ENCODE results near the gene FRMD5. TPM values are rescaled to one million over a fixed set of nuclear protein-coding genes. Genes with fewer than 3 reads are reported as not detected.

FRMD5 gene
- total and polyA plus RNA-seq, 7 donors = under 0.01 to 0.01 TPM; not detected in 5

DNA sequence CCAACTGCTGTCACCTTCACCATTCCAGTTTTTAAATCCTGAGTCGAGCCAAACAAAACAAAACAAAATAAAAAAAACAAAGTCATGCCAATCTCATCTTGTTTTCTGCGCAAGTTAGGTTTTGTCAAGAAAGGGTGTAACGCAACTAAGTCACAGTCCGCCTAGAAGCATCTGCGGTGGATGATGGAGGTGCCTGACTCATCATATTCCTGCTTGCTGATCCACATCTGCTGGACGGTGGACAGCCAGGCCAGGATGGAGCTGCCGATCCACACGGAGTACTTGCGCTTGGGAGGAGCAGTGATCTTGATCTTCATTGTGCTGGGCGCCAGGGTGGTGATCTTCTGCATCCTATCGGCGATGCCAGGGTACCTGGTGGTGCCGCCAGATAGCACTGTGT is 206.2 kb downstream of the FRMD5 start:
- no peak for DNase-seq
- TF ChIP-seq, protein P1, sequence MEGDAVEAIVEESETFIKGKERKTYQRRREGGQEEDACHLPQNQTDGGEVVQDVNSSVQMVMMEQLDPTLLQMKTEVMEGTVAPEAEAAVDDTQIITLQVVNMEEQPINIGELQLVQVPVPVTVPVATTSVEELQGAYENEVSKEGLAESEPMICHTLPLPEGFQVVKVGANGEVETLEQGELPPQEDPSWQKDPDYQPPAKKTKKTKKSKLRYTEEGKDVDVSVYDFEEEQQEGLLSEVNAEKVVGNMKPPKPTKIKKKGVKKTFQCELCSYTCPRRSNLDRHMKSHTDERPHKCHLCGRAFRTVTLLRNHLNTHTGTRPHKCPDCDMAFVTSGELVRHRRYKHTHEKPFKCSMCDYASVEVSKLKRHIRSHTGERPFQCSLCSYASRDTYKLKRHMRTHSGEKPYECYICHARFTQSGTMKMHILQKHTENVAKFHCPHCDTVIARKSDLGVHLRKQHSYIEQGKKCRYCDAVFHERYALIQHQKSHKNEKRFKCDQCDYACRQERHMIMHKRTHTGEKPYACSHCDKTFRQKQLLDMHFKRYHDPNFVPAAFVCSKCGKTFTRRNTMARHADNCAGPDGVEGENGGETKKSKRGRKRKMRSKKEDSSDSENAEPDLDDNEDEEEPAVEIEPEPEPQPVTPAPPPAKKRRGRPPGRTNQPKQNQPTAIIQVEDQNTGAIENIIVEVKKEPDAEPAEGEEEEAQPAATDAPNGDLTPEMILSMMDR (IDR thresholded peaks at IDR 0.05) = no peak
- intact Hi-C loops (cut with DNase I) = no loop called here

DNA sequence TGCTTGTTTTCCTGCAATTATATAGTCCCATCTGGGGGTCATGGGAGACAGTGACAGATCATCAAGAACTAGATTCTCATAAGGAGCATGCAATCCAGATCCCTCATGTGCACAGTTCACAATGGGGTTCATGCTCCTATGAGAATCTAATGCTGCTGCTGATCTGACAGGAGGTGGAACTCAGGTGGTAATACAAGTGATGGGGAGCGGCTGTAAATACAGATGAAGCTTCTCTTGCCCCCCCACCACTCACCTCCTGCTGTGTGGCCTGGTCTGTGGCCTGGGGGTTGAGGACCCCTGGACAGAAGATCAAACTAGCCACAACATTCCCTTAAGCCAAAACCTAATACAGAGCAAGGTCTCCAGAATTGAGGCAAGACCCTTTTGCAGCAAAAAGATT is 207.1 kb downstream of the FRMD5 start:
- H3K9me3 ChIP-seq = no peaks in the 10 kb centered on the region
- DNase-seq (no peak), ATAC-seq (no peak)
- no peaks in the 10 kb centered on the region for H3K4me1 ChIP-seq
- H3K27me3 ChIP-seq (ENCODE audit: insufficient read depth in 3 of 3, low read length in 2 of 3) = no peaks in the 10 kb centered on the region
- no peak overlapping the region for H3K27ac ChIP-seq
- TF ChIP-seq, protein P1 (IDR thresholded peaks at IDR 0.05) = no peak
- 91 to 100% (median 100%) methylated on average over 1 of the region's 1 CpG for WGBS, 3 donors
- intact Hi-C loops (cut with DNase I) = no loop called here
- no peaks in the 10 kb centered on the region for H3K36me3 ChIP-seq (ENCODE audit: insufficient read depth in 1 of 2, low read depth in 1 of 2)
- no peak overlapping the region for H3K4me3 ChIP-seq

More for the DNA sequence above, 206.2 kb downstream of the FRMD5 start:
- ATAC-seq = no peak
- Histone ChIP-seq H3K9me3 (no peaks in the 10 kb centered on the region), H3K4me1 (no peaks in the 10 kb centered on the region), H3K4me3 (no peak overlapping the region), H3K27ac (no peak overlapping the region), H3K36me3 (ENCODE audit: insufficient read depth in 1 of 2, low read depth in 1 of 2) (no peaks in the 10 kb centered on the region), H3K27me3 (ENCODE audit: insufficient read depth in 3 of 3, low read length in 2 of 3) (no peaks in the 10 kb centered on the region)
- WGBS, 3 donors = 94 to 95% (median 95%) methylated on average over 13 of the region's 13 CpGs

DNA sequence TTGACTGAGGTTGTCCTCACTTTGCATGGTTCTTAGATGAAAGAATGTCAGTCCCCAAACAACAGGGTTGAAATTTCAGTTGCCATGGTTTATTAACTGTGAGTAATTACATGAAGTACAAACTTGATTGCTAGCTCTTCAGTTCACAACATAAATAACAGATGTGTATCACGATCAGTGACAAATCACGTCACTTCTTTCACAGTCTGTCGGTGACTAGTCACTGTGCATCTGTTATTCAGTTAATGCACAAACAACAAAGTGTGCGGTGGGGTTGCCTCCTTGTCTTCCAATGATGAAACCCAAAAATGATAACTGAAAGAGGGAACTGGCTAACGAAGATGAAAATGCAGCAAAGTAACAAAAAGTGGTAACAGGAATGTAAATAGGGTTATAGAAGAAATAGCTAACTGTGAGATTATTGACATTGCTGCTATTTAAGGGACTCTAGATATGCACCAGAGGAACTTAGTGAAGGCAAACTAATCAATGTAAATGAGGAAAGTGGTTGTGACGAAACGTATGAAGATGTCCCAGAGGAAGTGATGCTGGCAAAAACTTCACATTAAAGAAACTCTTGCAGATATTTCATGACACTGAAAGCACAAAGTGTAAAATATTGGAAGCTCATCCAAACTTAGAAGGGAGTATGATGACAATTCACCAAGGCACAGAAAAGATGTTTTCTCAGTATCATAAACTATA is 208.9 kb downstream of the FRMD5 start:
- TF ChIP-seq, protein P1 (IDR thresholded peaks at IDR 0.05) = no peak

DNA sequence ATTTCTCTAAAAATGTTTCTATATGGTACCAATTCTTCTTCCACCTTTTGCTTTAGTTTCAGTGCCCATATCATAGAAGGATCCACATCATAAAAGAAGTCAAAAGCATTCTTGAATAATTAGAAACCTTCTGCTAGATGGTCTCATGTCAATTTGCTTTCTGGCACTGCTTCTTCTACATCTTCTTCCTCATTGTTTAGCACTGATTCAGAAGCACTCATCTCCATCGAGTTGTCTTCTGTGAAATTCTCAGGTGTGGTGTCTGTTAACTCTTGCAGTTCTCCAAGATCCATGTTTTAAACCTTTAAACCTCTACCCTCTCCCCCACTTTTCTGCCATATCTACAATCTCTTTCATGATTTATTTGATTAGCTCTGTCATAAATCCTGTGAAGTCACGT is 213.5 kb downstream of the FRMD5 start:
- no peak for ATAC-seq
- H3K36me3 ChIP-seq (ENCODE audit: insufficient read depth in 1 of 2, low read depth in 1 of 2) = no peaks in the 10 kb centered on the region
- TF ChIP-seq, protein P1 (IDR thresholded peaks at IDR 0.05) = no peak

More for the DNA sequence above, 208.9 kb downstream of the FRMD5 start:
- intact Hi-C loops (cut with DNase I) = no loop called here
- no peaks in the 10 kb centered on the region for H3K27me3 ChIP-seq (ENCODE audit: insufficient read depth in 3 of 3, low read length in 2 of 3)
- DNase-seq (no peak), ATAC-seq (no peak)
- no peaks in the 10 kb centered on the region for H3K4me1 ChIP-seq
- no peaks in the 10 kb centered on the region for H3K36me3 ChIP-seq (ENCODE audit: insufficient read depth in 1 of 2, low read depth in 1 of 2)
- no peaks in the 10 kb centered on the region for H3K9me3 ChIP-seq
- H3K4me3 ChIP-seq = no peak overlapping the region
- 39 to 50% (median 40%) methylated on average over 7 of the region's 7 CpGs for WGBS, 3 donors
- H3K27ac ChIP-seq = no peak overlapping the region

More for the DNA sequence above, 213.5 kb downstream of the FRMD5 start:
- Histone ChIP-seq H3K9me3 (no peaks in the 10 kb centered on the region), H3K4me1 (no peaks in the 10 kb centered on the region), H3K27ac (no peak overlapping the region), H3K4me3 (no peak overlapping the region), H3K27me3 (ENCODE audit: insufficient read depth in 3 of 3, low read length in 2 of 3) (no peaks in the 10 kb centered on the region)
- intact Hi-C loops (cut with DNase I) = no loop called here
- DNase-seq = no peak
- WGBS, 3 donors = 45 to 56% (median 51%) methylated on average over 2 of the region's 2 CpGs

All from psoas muscle (tissue), 8 donors.